Prostate gland (tissue), 2 donors: ENCODE measurements around the gene PIK3C2A. TPM values are rescaled to one million over a fixed set of nuclear protein-coding genes. Genes with fewer than 3 reads are reported as not detected.

Experiments used
- DNase-seq: peaks from one replicate; pipeline ENCODE4 v3.0.0-alpha.2; 2019; ENCODE audit warnings: low spot score
- H3K27ac ChIP-seq, 2 donors: fragments of 200-600 bp; sonication (generic); 2 replicates each; pipeline ENCODE4 v1.5.1; 2017 to 2019
- H3K27me3 ChIP-seq: fragments of 200-600 bp; sonication (generic); replicated peaks from 2 replicates; pipeline ENCODE4 v1.5.1; 2019; ENCODE audit not compliant: insufficient read depth
- H3K36me3 ChIP-seq, 2 donors: fragments of 200-600 bp; sonication (generic); 1 replicate in 1 of 2; 2 replicates in 1 of 2; pipeline versions ENCODE4 v1.5.1 to v1.8.1; 2017 to 2019
- H3K4me1 ChIP-seq: fragments of 200-600 bp; sonication (generic); replicated peaks from 2 replicates; pipeline ENCODE4 v1.5.1; 2019
- H3K4me3 ChIP-seq, 2 donors: fragments of 200-600 bp; sonication (generic); 2 replicates each; pipeline ENCODE4 v1.5.1; 2017 to 2019
- H3K9me3 ChIP-seq: fragments of 200-600 bp; sonication (generic); 2 replicates; pipeline ENCODE4 v1.5.1; 2017
- POLR2A ChIP-seq: fragments of 450-650 bp; IDR thresholded peaks from one replicate; pipeline ENCODE4 v1.6.1; 2016; ENCODE audit warnings: antibody characterized with exemption, mild to moderate bottlenecking
- POLR2AphosphoS5 ChIP-seq: sonication (generic); formaldehyde crosslinking; IDR thresholded peaks from one replicate; pipeline ENCODE4 v1.6.1; 2017; ENCODE audit warnings: antibody characterized with exemption
- WGBS: methylation state at CpG from one replicate; pipeline ENCODE4 v1.1.5; 2018; 5-methylcytosine and 5-hydroxymethylcytosine counted together
- intact Hi-C: fragments of 100-400 bp; cut with DNase I; formaldehyde crosslinking; loops from one replicate; pipeline ENCODE4 v1.14.2; 2022
- total RNA-seq, 2 donors: library from RNA; depleted of rRNA; stranded (reverse); fragments of >200 nt; gene quantifications; one replicate each; pipeline ENCODE4 v1.1.0, GENCODE V29; 2016
- TF ChIP-seq, protein P1 (sequence below), 4 experiments: fragments of 200-600 bp in 2 of 4; fragments of 450-650 bp in 2 of 4; sonication (generic) in 2 of 4; IDR thresholded peaks; 1 replicate in 3 of 4; 2 replicates in 1 of 4; pipeline ENCODE4 v1.5.1; 2016 to 2019; ENCODE audit warnings: antibody characterized with exemption in 4 of 4, mild to moderate bottlenecking in 2 of 4, moderate library complexity in 2 of 4

Gene PIK3C2A, protein sequence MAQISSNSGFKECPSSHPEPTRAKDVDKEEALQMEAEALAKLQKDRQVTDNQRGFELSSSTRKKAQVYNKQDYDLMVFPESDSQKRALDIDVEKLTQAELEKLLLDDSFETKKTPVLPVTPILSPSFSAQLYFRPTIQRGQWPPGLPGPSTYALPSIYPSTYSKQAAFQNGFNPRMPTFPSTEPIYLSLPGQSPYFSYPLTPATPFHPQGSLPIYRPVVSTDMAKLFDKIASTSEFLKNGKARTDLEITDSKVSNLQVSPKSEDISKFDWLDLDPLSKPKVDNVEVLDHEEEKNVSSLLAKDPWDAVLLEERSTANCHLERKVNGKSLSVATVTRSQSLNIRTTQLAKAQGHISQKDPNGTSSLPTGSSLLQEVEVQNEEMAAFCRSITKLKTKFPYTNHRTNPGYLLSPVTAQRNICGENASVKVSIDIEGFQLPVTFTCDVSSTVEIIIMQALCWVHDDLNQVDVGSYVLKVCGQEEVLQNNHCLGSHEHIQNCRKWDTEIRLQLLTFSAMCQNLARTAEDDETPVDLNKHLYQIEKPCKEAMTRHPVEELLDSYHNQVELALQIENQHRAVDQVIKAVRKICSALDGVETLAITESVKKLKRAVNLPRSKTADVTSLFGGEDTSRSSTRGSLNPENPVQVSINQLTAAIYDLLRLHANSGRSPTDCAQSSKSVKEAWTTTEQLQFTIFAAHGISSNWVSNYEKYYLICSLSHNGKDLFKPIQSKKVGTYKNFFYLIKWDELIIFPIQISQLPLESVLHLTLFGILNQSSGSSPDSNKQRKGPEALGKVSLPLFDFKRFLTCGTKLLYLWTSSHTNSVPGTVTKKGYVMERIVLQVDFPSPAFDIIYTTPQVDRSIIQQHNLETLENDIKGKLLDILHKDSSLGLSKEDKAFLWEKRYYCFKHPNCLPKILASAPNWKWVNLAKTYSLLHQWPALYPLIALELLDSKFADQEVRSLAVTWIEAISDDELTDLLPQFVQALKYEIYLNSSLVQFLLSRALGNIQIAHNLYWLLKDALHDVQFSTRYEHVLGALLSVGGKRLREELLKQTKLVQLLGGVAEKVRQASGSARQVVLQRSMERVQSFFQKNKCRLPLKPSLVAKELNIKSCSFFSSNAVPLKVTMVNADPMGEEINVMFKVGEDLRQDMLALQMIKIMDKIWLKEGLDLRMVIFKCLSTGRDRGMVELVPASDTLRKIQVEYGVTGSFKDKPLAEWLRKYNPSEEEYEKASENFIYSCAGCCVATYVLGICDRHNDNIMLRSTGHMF (N-terminal part only)
- total RNA-seq, result 10 to 100 TPM; 66.0 to 90.0 TPM

- no peaks in the 10 kb centered on the region for H3K36me3 ChIP-seq
- intact Hi-C loops, result loop anchor here (2.0 to 5.0 kb wide), 2 partner anchors 70 to 131 kb away; partner anchors contain the start of genes NUCB2 and RPS13
- peak; percentile 99 for DNase-seq
- TF ChIP-seq POLR2AphosphoS5 (peak; percentile 95), POLR2A (peak; percentile 99)
- TF ChIP-seq, protein P1, sequence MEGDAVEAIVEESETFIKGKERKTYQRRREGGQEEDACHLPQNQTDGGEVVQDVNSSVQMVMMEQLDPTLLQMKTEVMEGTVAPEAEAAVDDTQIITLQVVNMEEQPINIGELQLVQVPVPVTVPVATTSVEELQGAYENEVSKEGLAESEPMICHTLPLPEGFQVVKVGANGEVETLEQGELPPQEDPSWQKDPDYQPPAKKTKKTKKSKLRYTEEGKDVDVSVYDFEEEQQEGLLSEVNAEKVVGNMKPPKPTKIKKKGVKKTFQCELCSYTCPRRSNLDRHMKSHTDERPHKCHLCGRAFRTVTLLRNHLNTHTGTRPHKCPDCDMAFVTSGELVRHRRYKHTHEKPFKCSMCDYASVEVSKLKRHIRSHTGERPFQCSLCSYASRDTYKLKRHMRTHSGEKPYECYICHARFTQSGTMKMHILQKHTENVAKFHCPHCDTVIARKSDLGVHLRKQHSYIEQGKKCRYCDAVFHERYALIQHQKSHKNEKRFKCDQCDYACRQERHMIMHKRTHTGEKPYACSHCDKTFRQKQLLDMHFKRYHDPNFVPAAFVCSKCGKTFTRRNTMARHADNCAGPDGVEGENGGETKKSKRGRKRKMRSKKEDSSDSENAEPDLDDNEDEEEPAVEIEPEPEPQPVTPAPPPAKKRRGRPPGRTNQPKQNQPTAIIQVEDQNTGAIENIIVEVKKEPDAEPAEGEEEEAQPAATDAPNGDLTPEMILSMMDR (IDR thresholded peaks at IDR 0.05), result no peak
- no peaks in the 10 kb centered on the region for H3K9me3 ChIP-seq
- peak within 1 kb of the TSS; percentile 99 for H3K27ac ChIP-seq
- peaks cover 6% of the 10 kb centered on the region for H3K4me1 ChIP-seq
- H3K4me3 ChIP-seq, result peak within 1 kb of the TSS; percentile 85 to 90
- H3K27me3 ChIP-seq, result no peaks in the 10 kb centered on the region
- WGBS, result under 1% methylated on average over 40 of the region's 72 CpGs
These were observed at the start of gene PIK3C2A for GRCh38 chr11:17207317-17208256. Gene PIK3C2A (minus strand): TSS chr11:17207986. CDS start chr11:17169741, 38,245 bp downstream.

DNA sequence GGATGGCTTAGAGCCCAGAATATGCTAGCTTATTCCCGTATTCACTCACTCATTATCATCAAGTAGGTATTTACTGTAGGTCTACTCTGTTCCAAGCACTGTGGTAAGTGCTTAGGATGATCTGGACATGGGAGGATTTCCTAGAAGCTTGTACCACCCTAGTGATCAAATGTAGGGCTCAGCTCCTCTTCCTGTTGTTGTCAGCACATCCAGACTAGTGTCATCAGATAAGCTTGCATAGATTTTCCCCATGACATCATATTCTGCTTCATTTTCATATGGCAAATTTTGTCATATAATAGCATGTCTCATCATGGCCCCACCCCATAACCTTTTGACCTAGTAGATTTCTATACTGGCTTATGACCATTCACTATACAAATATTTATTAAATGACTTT is 49.4 kb upstream of the PIK3C2A start:
- DNase-seq, result no peak
- Histone ChIP-seq H3K27me3 (no peaks in the 10 kb centered on the region), H3K4me1 (no peaks in the 10 kb centered on the region), H3K9me3 (no peaks in the 10 kb centered on the region), H3K4me3 (no peak overlapping the region), H3K27ac (no peak overlapping the region), H3K36me3 (no peaks in the 10 kb centered on the region)
- intact Hi-C loops, result no loop called here
- 60% methylated on average over 1 of the region's 1 CpG for WGBS
- TF ChIP-seq POLR2AphosphoS5 (no peak), POLR2A (no peak)
- TF ChIP-seq, protein P1 (IDR thresholded peaks at IDR 0.05), result no peak

DNA sequence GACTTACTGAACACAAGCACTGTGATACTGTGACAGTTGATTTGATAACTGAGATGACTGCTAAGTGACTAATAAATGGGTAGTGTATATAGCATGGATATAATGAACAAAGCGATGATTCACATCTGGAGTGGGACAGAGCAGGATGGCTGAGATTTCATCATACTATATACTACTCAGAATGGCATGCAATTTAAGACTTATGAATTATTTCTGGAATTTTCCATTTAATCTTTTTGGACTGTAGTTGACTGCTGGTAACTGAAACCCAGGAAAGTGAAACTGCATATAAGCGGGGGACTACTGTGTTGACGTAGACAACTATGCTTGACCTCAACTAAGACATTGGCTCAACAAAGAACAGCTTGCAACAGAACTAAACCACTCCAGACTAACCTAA is 48.7 kb upstream of the PIK3C2A start:
- Histone ChIP-seq H3K4me1 (no peaks in the 10 kb centered on the region), H3K36me3 (no peaks in the 10 kb centered on the region), H3K9me3 (no peaks in the 10 kb centered on the region), H3K27me3 (no peaks in the 10 kb centered on the region), H3K27ac (no peak overlapping the region), H3K4me3 (no peak overlapping the region)
- TF ChIP-seq POLR2AphosphoS5 (no peak), POLR2A (no peak)
- TF ChIP-seq, protein P1 (IDR thresholded peaks at IDR 0.05), result no peak
- DNase-seq, result no peak
- 83% methylated on average over 3 of the region's 3 CpGs for WGBS
- intact Hi-C loops, result no loop called here

DNA sequence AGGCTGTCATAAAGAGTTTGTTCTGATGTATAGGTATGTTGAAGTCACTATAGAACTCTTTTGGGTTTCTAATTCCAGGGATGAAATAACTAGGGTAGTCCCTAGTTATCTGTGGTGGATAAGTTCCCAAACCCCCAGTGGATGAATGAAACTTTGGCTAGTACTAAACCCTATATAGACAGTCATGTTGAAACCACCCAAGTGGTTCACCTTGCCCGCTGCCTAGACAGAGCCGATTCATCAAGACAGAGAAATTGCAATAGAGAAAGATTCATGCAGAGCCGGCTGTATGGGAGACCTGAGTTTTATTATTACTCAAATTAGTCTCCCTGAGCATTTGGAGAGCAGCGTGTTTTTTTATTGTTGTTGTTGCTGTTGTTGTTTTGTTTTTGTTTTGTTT is 44.9 kb upstream of the PIK3C2A start:
- Histone ChIP-seq H3K36me3 (no peaks in the 10 kb centered on the region), H3K27me3 (no peaks in the 10 kb centered on the region), H3K9me3 (no peaks in the 10 kb centered on the region), H3K4me1 (no peaks in the 10 kb centered on the region), H3K4me3 (no peak overlapping the region), H3K27ac (no peak overlapping the region)
- TF ChIP-seq POLR2AphosphoS5 (no peak), POLR2A (no peak)
- TF ChIP-seq, protein P1 (IDR thresholded peaks at IDR 0.05), result no peak
- no peak for DNase-seq
- 69% methylated on average over 4 of the region's 4 CpGs for WGBS
- intact Hi-C loops, result no loop called here
